NCI-H345 (cell line): ENCODE measurements around the gene PRIM2.
"Not testable (repeated sequence)": the region's sequence is repeated elsewhere in the genome, so short reads cannot be mapped to it uniquely, and the experiment has no call there.

Source experiments
- DNase-seq: peaks from one replicate; lab custom pipeline; 2025; lab: John Stamatoyannopoulos, UW

The PRIM2 gene, protein sequence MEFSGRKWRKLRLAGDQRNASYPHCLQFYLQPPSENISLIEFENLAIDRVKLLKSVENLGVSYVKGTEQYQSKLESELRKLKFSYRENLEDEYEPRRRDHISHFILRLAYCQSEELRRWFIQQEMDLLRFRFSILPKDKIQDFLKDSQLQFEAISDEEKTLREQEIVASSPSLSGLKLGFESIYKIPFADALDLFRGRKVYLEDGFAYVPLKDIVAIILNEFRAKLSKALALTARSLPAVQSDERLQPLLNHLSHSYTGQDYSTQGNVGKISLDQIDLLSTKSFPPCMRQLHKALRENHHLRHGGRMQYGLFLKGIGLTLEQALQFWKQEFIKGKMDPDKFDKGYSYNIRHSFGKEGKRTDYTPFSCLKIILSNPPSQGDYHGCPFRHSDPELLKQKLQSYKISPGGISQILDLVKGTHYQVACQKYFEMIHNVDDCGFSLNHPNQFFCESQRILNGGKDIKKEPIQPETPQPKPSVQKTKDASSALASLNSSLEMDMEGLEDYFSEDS

DNA sequence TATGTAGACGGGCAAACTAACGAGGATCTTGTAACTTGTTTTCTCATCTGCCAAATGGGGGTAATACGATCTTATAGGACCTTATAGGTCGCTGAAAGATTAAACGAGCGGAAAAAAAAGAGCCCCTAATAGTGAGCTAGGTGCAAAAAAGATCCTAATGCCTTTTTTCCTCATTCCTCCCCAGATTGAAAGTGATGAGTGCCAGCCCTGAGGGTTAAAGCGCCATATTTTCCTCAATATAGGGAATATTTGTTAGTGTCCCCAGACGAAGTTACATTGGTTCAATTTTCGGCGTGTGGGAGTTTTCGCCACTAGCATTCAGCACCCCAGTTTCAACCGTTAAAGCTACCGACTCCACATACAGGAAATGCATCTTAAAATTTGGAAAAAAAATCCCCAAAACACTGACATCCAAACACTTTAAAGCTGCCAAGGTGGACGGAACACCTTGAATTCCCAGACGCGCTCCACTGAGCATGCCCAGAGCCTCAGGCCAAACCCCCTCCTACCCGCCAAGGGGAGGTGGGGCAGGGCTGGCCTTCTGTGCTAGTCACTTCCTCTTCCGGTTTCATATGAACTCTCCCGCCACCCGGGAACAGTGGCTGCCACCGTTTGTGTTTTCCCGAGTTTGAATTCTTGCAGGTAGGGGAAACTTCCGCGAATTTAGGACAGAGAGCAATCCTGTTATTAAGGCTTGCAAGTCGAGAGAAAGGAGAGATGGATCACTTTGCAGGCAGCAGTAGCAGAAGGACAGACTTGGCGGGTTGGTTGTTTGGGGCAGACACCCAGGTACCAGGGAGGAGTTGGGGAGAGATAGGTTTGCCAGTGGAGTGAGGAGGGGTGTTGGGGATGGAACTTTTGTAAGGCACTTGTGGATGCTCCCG, at the start of gene PRIM2:
Gene PRIM2, plus strand, starts transcription at position 571 of the 884 bp plus-strand sequence. CDS start 816 bp downstream, outside the sequence.
- DNase-seq, result peak; percentile 88

DNA sequence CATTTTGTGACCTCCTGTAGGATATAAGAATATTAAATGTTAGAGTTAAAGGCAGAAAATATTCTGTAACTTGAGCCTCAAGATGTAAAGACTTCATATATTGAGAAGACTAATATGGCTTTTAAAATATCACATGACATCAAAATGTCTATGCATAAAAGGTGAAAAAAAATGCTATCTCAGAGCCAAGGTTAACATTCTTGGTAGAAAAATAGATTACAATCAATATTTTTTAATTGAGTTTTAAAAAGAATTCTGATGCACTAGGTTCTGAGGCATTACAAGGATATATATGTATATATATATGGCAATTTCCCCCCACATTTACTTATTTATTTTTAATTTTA, 49.2 kb upstream of the PRIM2 start:
- no peak for DNase-seq

DNA sequence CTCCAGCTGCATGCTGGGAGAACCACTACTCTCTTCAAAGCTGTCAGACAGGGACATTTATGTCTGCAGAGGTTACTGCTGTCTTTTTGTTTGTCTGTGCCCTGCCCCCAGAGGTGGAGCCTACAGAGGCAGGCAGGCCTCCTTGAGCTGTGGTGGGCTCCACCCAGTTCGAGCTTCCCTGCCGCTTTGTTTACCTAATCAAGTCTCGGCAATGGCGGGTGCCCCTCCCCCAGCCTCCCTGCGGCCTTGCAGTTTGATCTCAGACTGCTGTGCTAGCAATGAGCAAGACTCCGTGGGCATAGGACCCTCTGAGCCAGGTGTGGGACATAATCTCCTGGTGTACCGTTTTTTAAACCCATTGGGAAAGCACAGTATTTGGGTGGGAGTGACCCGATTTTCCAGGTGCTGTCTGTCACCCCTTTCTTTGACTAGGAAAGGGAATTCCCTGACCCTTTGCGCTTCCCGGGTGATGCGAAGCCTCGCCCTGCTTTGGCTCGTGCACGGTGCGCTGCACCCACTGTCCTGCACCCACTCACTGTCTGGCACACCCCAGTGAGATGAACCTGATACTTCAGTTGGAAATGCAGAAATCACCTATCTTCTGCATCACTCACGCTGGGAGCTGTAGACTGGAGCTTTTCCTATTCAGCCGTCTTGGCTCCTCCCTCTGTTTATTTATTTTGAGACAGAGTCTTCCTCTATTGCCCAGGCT, 43.2 kb upstream of the PRIM2 start:
- not testable (repeated sequence) for DNase-seq

DNA sequence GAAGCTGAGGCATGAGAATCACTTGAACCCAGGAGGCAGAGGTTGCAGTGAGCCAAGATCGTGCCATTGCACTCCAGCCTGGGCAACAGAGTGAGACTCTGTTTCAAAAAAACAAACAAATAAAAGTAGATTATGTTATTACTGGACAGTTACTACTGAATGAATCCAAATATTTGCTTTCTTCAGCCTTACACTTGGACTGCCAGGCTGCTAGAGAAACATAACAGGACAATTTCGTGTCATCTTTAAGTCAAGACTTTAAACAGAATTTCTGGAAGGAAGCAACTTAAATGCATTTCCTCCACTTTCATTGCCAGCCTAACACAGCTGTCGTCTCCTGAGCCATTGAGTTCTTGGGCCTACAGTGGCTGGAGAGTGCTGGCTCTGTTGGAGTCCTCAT, 42.0 kb upstream of the PRIM2 start:
- no peak for DNase-seq

DNA sequence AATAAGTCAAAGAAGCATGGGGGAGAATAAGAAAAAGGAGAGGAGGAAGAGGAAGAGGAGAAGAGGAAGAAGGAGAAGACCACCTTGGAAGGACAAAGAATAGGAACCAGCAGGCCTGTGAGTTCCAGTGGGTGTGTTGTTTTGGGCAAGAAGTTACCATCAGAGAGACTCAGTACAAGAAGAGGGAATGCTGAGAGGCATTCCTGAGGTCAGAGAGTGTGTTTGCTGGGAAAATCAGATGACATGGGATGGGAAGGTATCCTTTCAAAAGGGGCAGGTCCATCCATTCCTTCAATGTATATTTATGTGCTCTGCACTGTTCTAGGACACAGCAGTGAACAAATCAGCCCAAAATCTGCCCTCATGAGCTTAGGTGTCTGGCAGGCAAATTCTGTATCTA, 40.5 kb upstream of the PRIM2 start:
- DNase-seq, result no peak

DNA sequence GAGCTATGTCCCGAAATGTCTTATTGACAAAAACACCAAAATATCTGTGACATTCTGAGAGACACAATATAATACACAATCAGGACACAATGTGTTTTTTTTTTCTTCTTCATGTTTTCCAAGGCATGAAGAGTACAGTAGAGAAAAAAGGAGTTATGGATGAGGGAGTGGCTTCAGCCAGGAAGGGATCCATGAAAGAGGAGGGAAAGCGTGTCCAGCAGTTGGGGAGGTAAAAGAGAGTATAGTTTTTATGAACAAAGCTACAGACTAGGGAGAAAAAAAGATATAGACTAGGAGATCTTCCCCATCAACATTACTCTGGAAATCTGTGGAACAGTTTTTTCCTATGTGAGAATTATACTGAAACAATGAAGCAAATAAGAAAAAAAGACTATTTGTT, 38.9 kb upstream of the PRIM2 start:
- no peak for DNase-seq

DNA sequence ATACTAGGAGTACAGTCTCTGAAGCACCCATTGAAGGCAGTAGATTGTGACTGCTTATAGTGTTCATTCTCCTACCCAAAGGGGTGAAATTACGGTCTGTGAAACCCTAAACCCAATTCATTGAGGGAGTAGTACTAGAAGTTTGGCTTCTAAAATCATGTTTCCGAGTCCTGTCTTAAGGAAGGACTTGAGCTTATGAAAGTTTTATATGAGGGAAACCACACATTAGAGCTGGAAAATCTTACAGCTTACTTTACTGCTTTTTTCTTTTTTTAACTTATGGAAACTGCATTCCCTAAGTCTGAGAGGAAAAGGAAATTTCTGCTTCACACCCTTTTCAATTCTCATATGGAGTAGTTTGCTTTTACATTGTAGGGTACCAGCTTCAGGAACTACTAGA, 38.4 kb upstream of the PRIM2 start:
- no peak for DNase-seq

DNA sequence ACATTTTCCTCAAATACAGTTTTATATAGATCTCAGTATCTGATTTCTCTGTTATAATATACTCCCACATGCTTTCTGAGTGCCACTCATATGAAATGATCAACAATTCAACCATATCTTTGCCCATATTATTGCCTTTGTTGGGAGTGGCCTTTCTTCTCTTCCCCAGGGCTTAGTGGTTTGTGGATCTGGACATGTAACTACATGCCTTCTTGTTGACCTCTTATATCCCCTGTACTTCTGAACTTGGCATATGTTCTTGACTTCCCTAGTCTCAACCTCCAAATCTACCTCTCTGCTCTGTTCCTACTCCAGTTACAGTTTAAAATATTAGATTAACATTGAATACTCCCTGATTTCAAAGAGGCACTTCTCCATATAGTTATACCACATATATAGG, 34.3 kb upstream of the PRIM2 start:
- no peak for DNase-seq

DNA sequence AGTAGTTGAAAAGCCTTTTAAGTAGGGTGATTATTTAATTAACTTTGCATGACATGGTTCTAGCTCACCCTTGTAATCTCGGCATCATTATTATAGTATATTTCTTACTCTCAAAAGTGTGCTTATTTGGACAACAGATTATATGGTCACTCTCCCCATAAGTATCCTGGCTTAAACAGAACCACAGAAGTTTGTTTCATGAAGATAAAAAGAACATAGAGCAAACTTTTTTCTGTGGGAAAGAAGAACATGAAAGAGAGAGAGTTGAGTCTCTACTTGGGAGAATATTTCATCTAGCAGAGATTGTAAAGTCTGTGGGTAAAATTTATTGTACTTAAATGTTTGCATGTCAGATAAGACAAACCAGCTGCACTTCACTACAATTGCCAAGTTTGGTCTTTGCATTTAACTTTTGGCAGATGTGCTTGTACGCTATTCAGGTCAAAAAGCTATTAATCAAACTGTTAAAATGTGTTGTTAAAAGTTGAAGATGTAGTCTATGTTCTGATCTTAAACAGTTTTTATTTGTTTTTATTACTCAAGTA, 33.4 kb upstream of the PRIM2 start:
- no peak for DNase-seq

DNA sequence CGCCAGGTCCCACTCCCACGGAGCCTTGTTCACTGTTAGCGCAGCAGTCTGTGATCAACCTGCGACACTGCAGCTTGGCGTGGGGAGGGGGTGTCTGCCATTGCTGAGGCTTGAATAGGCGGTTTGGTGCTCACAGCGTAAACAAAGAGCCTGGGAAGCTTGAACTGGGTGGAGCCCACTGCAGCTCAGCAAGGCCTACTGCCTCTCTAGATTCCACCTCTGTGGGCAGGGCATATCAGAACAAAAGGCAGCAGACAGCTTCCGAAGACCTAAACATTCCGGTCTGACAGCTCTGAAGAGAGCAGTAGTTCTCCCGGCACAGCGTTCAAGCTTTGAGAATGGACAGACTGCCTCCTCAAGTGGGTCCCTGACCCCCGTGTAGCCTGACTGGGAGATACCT, 29.3 kb upstream of the PRIM2 start:
- DNase-seq, result not testable (repeated sequence)

DNA sequence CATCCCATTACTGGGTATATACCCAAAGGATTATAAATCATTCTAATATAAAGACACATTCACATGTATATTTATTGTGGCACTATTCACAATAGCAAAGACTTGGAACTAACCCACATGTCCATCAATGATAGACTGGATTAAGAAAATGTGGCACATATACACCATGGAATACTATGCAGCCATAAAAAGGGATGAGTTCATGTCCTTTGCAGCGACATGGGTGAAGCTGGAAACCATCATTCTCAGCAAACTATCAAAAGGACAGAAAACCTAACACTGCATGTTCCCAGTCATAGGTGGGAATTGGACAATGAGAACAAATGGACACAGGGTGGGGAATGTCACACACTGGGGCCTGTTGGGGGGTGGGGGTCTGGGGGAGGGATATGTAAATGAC, 24.0 kb upstream of the PRIM2 start:
- not testable (repeated sequence) for DNase-seq

DNA sequence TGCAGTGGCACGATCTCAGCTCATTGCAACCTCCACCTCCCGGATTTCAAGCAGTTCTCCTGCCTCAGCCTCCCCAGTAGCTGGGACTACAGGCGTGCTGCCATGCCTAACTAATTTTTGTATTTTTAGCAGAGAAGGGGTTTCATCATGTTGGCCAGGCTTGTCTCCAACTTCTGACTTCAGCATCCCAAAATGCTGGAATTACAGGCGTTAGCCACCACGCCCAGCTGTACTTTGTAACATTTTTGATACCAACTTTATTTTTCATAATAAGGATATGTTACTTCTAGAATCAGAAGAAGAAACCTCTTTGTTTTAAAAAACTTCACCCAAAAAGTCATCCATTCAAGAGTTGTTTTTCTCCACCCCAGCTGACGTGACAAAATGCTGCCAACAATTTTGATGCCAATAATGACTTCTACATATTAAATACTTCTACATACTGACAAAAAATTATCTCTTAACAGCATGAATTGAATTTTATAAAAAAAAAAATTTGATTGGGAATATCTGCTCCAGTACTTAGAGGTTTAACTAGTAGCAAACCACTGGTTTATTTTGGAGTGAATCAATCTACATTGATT, 22.5 kb upstream of the PRIM2 start:
- no peak for DNase-seq

DNA sequence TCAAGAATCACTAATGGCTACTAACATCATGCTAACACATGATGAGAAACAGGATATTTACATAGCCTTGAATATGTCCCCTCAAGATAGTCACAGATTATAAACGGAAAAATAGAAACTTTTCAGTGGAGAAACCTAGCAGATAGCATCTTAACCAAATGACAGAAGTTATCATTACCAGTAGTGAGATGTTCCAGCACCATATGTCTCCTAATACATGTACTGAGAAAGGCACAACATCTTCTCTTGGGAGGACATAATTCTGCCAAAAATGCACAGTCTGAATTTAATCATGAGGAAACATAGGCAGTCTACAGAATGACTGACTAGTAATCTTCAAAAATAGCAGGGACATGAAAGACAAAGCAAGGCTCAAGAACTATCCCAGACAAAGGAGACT, 19.9 kb upstream of the PRIM2 start:
- DNase-seq, result no peak

DNA sequence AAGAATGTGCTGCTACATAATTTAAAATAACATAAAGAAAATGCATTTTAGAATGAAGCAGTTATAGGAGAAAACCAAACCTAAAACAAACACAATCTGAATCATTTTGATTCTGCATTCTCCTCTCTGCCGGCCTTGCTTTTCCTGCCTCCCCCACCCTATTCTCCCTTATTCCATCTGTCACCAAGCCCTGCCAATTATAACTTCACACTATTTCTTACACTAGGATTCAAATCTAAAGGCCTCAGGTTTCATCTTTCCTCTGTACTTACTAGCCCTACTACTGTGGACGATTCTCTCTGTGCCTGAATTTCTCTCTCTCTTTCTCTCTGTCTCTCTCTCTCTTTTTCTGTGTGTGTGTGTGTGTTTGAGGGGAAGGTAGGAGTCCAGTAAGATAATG, 18.7 kb upstream of the PRIM2 start:
- no peak for DNase-seq

DNA sequence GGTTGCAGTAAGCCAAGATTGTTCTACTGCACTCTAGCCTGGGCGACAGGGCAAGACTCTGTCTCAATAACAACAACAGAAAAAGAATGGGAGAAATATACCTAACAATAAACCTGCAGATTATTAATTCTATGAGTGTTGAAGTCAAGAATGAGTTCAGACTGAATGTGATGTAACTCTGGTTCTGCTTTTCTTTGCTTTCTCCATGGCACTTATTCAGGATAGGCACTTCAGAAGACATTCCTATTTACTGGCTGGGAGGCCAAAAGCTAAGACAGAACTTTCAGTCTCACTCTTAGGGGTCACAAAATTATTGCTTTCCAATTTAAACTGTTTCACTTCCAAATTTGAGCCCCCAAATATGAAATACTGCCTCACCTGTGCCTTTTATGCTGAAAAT, 15.7 kb upstream of the PRIM2 start:
- DNase-seq, result no peak

DNA sequence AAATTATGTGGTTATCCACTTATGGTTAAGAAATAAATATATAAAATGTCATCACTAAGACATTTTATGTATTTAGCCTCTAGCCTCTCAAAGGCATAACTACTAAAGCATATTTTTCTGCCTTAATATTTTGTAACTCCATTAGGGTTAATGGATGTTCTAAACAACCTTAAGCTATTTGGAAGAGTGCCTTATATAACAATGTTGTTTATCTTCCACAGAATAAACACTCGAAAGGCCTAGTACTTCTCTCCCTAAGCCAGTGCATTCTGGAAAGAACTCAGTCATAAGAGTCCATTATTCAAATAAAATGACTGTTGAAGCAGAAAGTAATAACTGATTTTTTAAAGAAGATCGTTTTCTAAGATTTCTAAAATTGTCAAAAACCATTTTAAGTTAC, 15.0 kb upstream of the PRIM2 start:
- DNase-seq, result no peak

DNA sequence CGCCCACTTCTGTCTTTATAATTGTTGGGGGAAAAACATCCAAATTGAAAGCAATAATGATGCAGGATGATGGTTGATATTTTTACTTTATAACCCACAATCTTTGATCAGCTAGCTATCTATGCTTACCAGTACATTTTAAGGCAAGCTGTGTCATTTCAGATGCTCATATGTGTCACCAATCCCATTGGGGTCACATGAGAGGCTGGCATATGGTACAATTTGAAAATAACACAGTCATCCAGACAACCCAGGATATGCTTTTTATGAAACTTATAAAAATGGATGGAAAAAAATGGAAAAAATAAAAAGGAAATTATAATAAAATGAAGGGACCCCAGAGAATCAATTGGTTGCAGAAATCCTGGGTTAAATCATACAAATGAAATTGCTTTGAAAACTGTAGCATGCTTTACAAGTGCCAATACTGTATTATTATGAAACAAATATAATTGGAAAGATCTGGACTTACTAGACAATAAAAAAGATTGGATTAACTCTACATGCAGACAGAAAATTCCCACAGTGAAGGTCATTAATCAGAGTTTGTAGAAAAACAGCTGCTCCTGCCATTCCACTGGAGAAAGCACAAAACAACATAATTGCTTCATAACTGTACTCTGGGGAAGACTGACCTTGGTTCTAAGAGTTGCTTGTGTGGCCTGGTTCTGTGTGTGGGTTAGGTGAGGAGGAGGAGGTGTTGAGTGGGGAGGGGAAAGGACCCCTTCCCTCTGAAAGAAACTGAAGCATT, 13.3 kb upstream of the PRIM2 start:
- no peak for DNase-seq

DNA sequence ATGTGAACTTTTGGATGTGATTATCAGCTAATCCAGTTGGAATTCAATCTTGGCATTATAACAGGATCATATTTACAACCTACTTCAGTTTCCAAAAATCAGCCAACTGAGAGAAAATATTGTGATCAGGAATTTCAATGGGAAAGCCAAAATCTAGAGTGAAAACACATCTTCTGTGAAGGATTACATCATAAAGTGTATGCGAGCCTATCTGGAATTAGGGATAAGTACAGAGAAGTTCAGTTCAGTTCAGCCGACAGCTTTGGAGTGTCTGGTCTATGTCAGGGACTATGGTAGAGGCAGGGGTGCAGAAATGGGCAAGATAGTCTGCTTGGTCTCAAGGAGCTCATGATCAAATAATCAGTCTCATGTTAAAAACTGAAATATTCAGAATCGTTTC, 12.3 kb upstream of the PRIM2 start:
- DNase-seq, result no peak

DNA sequence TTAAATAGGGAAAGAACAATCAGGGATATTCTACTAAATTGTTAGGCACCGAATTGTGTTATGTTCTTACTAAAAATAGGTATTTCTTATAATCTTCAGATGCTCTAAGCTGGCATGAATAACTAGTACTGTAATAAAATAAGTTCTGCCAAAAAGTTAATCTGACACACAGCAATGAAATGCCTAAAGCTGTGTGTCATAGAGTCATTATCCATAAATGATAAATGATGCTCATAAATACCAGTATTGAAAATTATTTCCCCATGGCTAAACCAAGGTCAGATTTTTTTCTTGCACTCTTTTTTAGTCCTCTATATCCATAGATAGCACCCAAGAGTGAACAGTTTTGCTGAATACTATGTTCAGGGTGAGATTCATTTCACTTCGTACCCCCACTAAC, 11.7 kb upstream of the PRIM2 start:
- no peak for DNase-seq

DNA sequence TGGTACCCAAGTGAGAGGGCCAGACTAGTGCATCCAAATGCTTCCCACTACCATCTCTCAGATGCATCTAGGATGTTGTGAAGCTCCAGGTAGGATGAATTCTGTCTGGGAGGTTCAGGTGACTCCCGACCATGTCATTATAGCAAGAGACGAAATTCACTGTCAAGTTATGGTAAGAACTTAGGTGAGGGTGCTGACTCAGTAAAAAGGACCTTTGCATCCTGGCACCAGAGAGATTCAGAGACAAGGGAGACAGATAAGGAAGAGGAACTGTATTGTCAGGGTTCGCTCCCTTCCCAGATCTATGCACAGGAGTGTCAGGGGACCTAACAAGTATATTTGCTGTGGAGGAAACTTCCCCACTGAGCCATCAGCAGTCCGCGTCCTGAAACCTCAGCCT, 11.2 kb upstream of the PRIM2 start:
- DNase-seq, result no peak

DNA sequence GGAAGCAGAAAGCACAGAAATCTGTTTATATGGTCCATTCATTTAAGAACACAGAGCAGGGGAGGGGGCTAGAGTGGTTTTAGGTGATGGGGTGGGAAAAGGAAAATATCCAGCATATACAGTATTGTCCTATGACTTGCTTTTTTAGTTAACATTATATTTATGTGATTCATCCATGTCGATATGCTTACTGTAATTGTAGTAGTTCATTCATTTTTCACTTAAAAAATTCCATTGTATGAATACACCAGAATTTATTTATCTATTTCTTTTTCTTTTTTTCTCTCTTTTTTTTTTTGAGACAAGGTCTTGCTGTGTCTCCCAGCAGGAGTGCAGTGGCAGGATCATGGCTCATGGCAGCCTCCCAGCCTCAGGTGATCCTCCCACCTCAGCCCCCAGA, 9.6 kb upstream of the PRIM2 start:
- DNase-seq, result no peak
